Loucy (cell line): ENCODE data around the gene HAVCR2.

Source experiments
- H2AFZ ChIP-seq: fragments of 200-600 bp; sonication (generic); 2 replicates; pipeline ENCODE4 v1.6.0; 2016; ENCODE audit warnings: antibody characterized with exemption, mild to moderate bottlenecking, low read length, moderate library complexity
- H3F3A ChIP-seq: fragments of 200-600 bp; 2 replicates; pipeline ENCODE4 v1.6.0; 2016; ENCODE audit warnings: antibody characterized with exemption, low read depth, mild to moderate bottlenecking
- H3K27me3 ChIP-seq: fragments of 200-600 bp; sonication (generic); 2 replicates; pipeline ENCODE4 v1.6.1; 2014; ENCODE audit warnings: low read length, mild to moderate bottlenecking; ENCODE audit not compliant: insufficient read depth, poor library complexity, severe bottlenecking
- H3K36me3 ChIP-seq: fragments of 200-600 bp; sonication (generic); 2 replicates; pipeline ENCODE4 v1.6.1; 2016; ENCODE audit warnings: low read length; ENCODE audit not compliant: insufficient read depth
- H3K4me1 ChIP-seq: fragments of 200-600 bp; sonication (generic); 2 replicates; pipeline ENCODE4 v1.5.1; 2014; ENCODE audit warnings: low read length, mild to moderate bottlenecking; ENCODE audit not compliant: insufficient read depth, poor library complexity, severe bottlenecking
- H3K4me2 ChIP-seq: fragments of 200-600 bp; sonication (generic); 2 replicates; pipeline ENCODE4 v1.6.0; 2014; ENCODE audit warnings: antibody characterized with exemption, low read length, low read depth, mild to moderate bottlenecking; ENCODE audit not compliant: poor library complexity, severe bottlenecking
- H3K4me3 ChIP-seq: fragments of 200-600 bp; sonication (generic); 2 replicates; pipeline ENCODE4 v1.5.1; 2014; ENCODE audit warnings: low read length, mild to moderate bottlenecking, mixed read lengths; ENCODE audit not compliant: poor library complexity, severe bottlenecking
- H3K79me2 ChIP-seq: fragments of 200-600 bp; sonication (generic); 2 replicates; pipeline ENCODE4 v1.6.1; 2014; ENCODE audit warnings: low read length; ENCODE audit not compliant: insufficient read depth
- H3K9ac ChIP-seq: fragments of 200-600 bp; sonication (generic); 2 replicates; pipeline ENCODE4 v1.6.0; 2014; ENCODE audit warnings: mild to moderate bottlenecking, low read depth, low read length, moderate library complexity; ENCODE audit not compliant: poor library complexity, severe bottlenecking
- H3K9me2 ChIP-seq: fragments of 200-600 bp; sonication (generic); replicated peaks from 2 replicates; pipeline ENCODE4 v1.6.1; 2016; ENCODE audit warnings: low read depth, low read length, mixed read lengths
- H3K9me3 ChIP-seq: fragments of 200-600 bp; sonication (generic); 2 replicates; pipeline ENCODE4 v1.6.1; 2014; ENCODE audit warnings: mild to moderate bottlenecking, antibody characterized with exemption, low read length, low read depth; ENCODE audit not compliant: insufficient read depth
- H4K20me1 ChIP-seq: fragments of 200-600 bp; sonication (generic); 2 replicates; pipeline ENCODE4 v1.6.0; 2014; ENCODE audit warnings: antibody characterized with exemption, low read length, mild to moderate bottlenecking; ENCODE audit not compliant: insufficient read depth, poor library complexity, severe bottlenecking
- EZH2phosphoT487 ChIP-seq: fragments of 200-600 bp; IDR thresholded peaks from 2 replicates; pipeline ENCODE4 v1.6.1; 2018; ENCODE audit warnings: antibody characterized with exemption, mild to moderate bottlenecking, moderate library complexity, borderline replicate concordance
- TF ChIP-seq, protein P1 (sequence below): fragments of 200-600 bp; sonication (generic); conservative IDR thresholded peaks from 2 replicates; pipeline ENCODE4 v1.5.1; 2014; ENCODE audit warnings: mild to moderate bottlenecking, antibody characterized with exemption, low read length

Gene HAVCR2

DNA sequence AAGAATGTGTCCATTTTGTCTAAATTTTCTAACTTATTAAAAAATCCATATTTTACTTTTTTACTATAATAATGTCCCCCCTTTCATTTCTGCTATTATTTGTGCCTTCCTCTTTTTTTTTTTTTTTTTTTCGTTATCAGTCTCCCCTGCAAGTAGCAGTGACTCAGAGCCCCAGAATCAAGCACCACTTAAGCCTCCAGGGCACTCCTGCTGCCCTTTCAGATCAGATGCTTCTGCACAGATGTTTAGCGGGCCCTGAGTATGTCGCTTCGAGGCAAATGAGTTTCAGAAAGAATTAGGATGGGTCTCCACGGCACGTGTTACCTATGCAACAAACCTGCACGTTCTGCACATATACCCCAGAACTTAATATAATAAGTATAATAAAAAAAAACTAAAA lies 22.1 kb upstream of the HAVCR2 start:
- Histone ChIP-seq H4K20me1 (no peaks in the 10 kb centered on the region), H3K79me2 (no peaks in the 10 kb centered on the region), H3K36me3 (no peaks in the 10 kb centered on the region), H3K4me1 (no peaks in the 10 kb centered on the region), H3F3A (no peaks in the 10 kb centered on the region), H3K27me3 (no peaks in the 10 kb centered on the region), H3K9ac (no peak overlapping the region), H3K9me3 (no peaks in the 10 kb centered on the region), H3K9me2 (no peaks in the 10 kb centered on the region), H3K4me2 (no peak overlapping the region), H2AFZ (no peak overlapping the region), H3K4me3 (no peak overlapping the region)
- TF ChIP-seq EZH2phosphoT487 = no peak
- TF ChIP-seq, protein P1, sequence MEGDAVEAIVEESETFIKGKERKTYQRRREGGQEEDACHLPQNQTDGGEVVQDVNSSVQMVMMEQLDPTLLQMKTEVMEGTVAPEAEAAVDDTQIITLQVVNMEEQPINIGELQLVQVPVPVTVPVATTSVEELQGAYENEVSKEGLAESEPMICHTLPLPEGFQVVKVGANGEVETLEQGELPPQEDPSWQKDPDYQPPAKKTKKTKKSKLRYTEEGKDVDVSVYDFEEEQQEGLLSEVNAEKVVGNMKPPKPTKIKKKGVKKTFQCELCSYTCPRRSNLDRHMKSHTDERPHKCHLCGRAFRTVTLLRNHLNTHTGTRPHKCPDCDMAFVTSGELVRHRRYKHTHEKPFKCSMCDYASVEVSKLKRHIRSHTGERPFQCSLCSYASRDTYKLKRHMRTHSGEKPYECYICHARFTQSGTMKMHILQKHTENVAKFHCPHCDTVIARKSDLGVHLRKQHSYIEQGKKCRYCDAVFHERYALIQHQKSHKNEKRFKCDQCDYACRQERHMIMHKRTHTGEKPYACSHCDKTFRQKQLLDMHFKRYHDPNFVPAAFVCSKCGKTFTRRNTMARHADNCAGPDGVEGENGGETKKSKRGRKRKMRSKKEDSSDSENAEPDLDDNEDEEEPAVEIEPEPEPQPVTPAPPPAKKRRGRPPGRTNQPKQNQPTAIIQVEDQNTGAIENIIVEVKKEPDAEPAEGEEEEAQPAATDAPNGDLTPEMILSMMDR = no peak

DNA sequence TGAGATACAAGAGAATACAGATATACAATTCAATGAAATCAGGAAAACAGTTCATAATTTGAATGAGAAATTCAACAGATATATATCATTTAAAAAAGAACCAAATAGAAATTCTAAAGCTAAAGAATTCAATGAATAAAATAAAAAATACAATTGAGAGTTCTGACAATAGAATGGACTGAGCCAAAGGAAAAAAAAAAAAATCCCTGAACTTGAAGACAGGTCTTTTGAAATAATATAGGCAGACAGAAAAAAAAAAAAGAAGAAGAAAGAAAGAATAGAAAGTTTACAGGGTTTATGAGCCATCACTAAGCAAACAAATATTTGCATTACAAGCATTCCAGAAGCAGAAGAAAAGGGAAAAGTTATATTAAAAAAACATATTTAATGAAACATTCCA lies 12.9 kb upstream of the HAVCR2 start:
- H3K4me3 ChIP-seq = no peak overlapping the region
- no peaks in the 10 kb centered on the region for H3K79me2 ChIP-seq
- TF ChIP-seq EZH2phosphoT487 = no peak
- TF ChIP-seq, protein P1 = no peak
- no peaks in the 10 kb centered on the region for H4K20me1 ChIP-seq
- no peak overlapping the region for H2AFZ ChIP-seq
- no peaks in the 10 kb centered on the region for H3F3A ChIP-seq
- H3K36me3 ChIP-seq = no peaks in the 10 kb centered on the region
- no peak overlapping the region for H3K9ac ChIP-seq
- H3K9me3 ChIP-seq = no peaks in the 10 kb centered on the region
- H3K4me2 ChIP-seq = no peak overlapping the region
- no peaks in the 10 kb centered on the region for H3K4me1 ChIP-seq
- H3K27me3 ChIP-seq = no peaks in the 10 kb centered on the region
- no peaks in the 10 kb centered on the region for H3K9me2 ChIP-seq

DNA sequence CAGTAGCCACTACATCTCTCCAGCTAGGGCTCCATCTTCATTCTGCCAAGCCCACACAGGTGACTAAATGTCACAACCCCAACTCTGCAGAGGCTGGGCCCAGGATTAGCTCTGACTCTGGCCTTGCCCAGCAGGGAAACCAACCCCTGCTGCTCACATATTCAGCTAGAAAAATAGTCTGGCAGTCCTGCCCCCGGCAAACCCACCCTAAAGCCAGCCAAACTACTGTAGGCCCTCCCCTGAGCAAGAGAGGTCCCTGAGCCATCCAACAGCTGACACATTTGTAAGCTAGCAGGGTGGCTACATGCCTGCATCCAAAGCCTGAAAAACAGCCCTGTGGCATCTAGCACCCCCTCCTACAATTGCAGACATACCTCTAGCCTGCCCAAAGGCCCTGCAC lies 11.3 kb upstream of the HAVCR2 start:
- H3K9me2 ChIP-seq = no peaks in the 10 kb centered on the region
- H3K4me3 ChIP-seq = no peak overlapping the region
- H3K4me1 ChIP-seq = no peaks in the 10 kb centered on the region
- H3K9ac ChIP-seq = no peak overlapping the region
- no peak overlapping the region for H3K4me2 ChIP-seq
- H3K79me2 ChIP-seq = no peaks in the 10 kb centered on the region
- no peaks in the 10 kb centered on the region for H3K9me3 ChIP-seq
- no peak overlapping the region for H2AFZ ChIP-seq
- no peaks in the 10 kb centered on the region for H3K27me3 ChIP-seq
- no peaks in the 10 kb centered on the region for H3K36me3 ChIP-seq
- TF ChIP-seq, protein P1 = no peak
- no peak for TF ChIP-seq EZH2phosphoT487
- H4K20me1 ChIP-seq = no peaks in the 10 kb centered on the region
- no peaks in the 10 kb centered on the region for H3F3A ChIP-seq
